GM23338 (cell line): ENCODE measurements around the gene RNF213. TPM values are rescaled to one million over a fixed set of nuclear protein-coding genes. Genes with fewer than 3 reads are reported as not detected.
"Not testable (repeated sequence)": the region's sequence is repeated elsewhere in the genome, so short reads cannot be mapped to it uniquely, and the experiment has no call there.

Experiments
- ATAC-seq: fragments of 200-7000 bp; cut with Tn5 transposase; 3 replicates; pipeline ENCODE4 v1.9.1; 2020
- DNase-seq: peaks from one replicate; pipeline ENCODE4 v3.0.0-alpha.2; 2015; ENCODE audit warnings: low spot score
- H2AFZ ChIP-seq: fragments of 200-600 bp; sonication (generic); 2 replicates; pipeline ENCODE4 v1.8.0; 2016; ENCODE audit warnings: antibody characterized with exemption, mild to moderate bottlenecking, moderate library complexity
- H3F3A ChIP-seq: fragments of 200-600 bp; sonication (generic); replicated peaks from 2 replicates; pipeline ENCODE4 v1.8.0; 2017; ENCODE audit warnings: antibody characterized with exemption, mixed run types, low read depth
- H3K27ac ChIP-seq: fragments of 200-600 bp; sonication (generic); 2 replicates; pipeline ENCODE4 v1.6.1; 2016; ENCODE audit warnings: low read depth
- H3K27me3 ChIP-seq: fragments of 200-600 bp; sonication (generic); 2 replicates; pipeline ENCODE4 v1.8.0; 2016; ENCODE audit warnings: mild to moderate bottlenecking, mixed run types, moderate library complexity; ENCODE audit not compliant: insufficient read depth
- H3K36me3 ChIP-seq: fragments of 200-600 bp; sonication (generic); 2 replicates; pipeline ENCODE4 v1.8.0; 2016; ENCODE audit warnings: mild to moderate bottlenecking; ENCODE audit not compliant: insufficient read depth
- H3K4me1 ChIP-seq: fragments of 200-600 bp; sonication (generic); 2 replicates; pipeline ENCODE4 v1.8.0; 2016; ENCODE audit warnings: mild to moderate bottlenecking, moderate library complexity; ENCODE audit not compliant: insufficient read depth
- H3K4me2 ChIP-seq: fragments of 200-600 bp; sonication (generic); 2 replicates; pipeline ENCODE4 v1.7.1; 2017; ENCODE audit warnings: mixed run types
- H3K4me3 ChIP-seq: fragments of 200-600 bp; sonication (generic); 2 replicates; pipeline ENCODE4 v1.6.1; 2016; ENCODE audit warnings: mixed run types
- H3K79me2 ChIP-seq: fragments of 200-600 bp; sonication (generic); replicated peaks from 2 replicates; pipeline ENCODE4 v1.8.0; 2017; ENCODE audit warnings: mild to moderate bottlenecking; ENCODE audit not compliant: insufficient read depth
- H3K9me2 ChIP-seq: fragments of 200-600 bp; sonication (generic); 2 replicates; pipeline ENCODE4 v1.8.0; 2017; ENCODE audit not compliant: insufficient read depth
- H4K20me1 ChIP-seq: fragments of 200-600 bp; sonication (generic); replicated peaks from 2 replicates; pipeline ENCODE4 v1.8.0; 2017; ENCODE audit warnings: mild to moderate bottlenecking; ENCODE audit not compliant: insufficient read depth
- H3K27ac Mint-ChIP-seq: 2 replicates; pipeline ENCODE4 v1.8.0; 2020; ENCODE audit warnings: inconsistent platforms, mild to moderate bottlenecking, moderate library complexity, mixed read lengths
- H3K27me3 Mint-ChIP-seq: 3 replicates; pipeline ENCODE4 v1.8.0; 2022; ENCODE audit warnings: low read depth, mild to moderate bottlenecking, moderate library complexity, mixed read lengths, inconsistent platforms; ENCODE audit not compliant: insufficient read depth, poor library complexity
- H3K36me3 Mint-ChIP-seq: 3 replicates; pipeline ENCODE4 v1.8.0; 2021; ENCODE audit warnings: low read depth, mild to moderate bottlenecking, inconsistent platforms, moderate library complexity, mixed read lengths
- H3K4me1 Mint-ChIP-seq: 3 replicates; pipeline ENCODE4 v1.8.0; 2020; ENCODE audit warnings: mild to moderate bottlenecking, inconsistent platforms, mixed read lengths
- H3K4me3 Mint-ChIP-seq: 3 replicates; pipeline ENCODE4 v1.8.0; 2021; ENCODE audit warnings: moderate library complexity, mild to moderate bottlenecking, inconsistent platforms, mixed read lengths
- H3K9me3 Mint-ChIP-seq: 3 replicates; pipeline ENCODE4 v1.8.0; 2020; ENCODE audit warnings: moderate library complexity, mild to moderate bottlenecking, inconsistent platforms, mixed read lengths
- CREB1 ChIP-seq: fragments of 250-450 bp; sonication (Bioruptor Pico); IDR thresholded peaks from 2 replicates; pipeline ENCODE4 v1.5.0; 2020; ENCODE audit warnings: low read depth, mild to moderate bottlenecking, moderate library complexity
- EZH2 ChIP-seq: fragments of 200-600 bp; sonication (generic); IDR thresholded peaks from one replicate; pipeline ENCODE4 v1.8.0; 2017; ENCODE audit warnings: antibody characterized with exemption, mild to moderate bottlenecking, low read depth; ENCODE audit not compliant: unreplicated experiment
- JUNB ChIP-seq: IDR thresholded peaks from one replicate; pipeline ENCODE4 v1.6.1; 2016; ENCODE audit warnings: antibody characterized with exemption; ENCODE audit not compliant: unreplicated experiment
- NANOG ChIP-seq: IDR thresholded peaks from 2 replicates; pipeline ENCODE4 v1.6.1; 2016; ENCODE audit warnings: antibody characterized with exemption, borderline replicate concordance
- POLR2AphosphoS5 ChIP-seq: IDR thresholded peaks from 2 replicates; pipeline ENCODE4 v1.6.1; 2016; ENCODE audit warnings: antibody characterized with exemption, low read depth
- STAT1 ChIP-seq: IDR thresholded peaks from one replicate; pipeline ENCODE4 v1.6.1; 2016; ENCODE audit warnings: antibody characterized with exemption; ENCODE audit not compliant: unreplicated experiment
- ZNF114 ChIP-seq: fragments of 250-450 bp; sonication (Bioruptor Pico); IDR thresholded peaks from 2 replicates; pipeline ENCODE4 v1.5.0; 2020; ENCODE audit warnings: mild to moderate bottlenecking, moderate library complexity
- ZNF462 ChIP-seq: fragments of 250-450 bp; sonication (Bioruptor Pico); IDR thresholded peaks from 2 replicates; pipeline ENCODE4 v1.5.0; 2020; ENCODE audit warnings: mild to moderate bottlenecking, moderate library complexity
- polyA plus RNA-seq: library from polyadenylated mRNA; unstranded; fragments of >200 nt; fragmentation: Nextera tagmentation; extraction: Ambion mirVana; gene quantifications from 2 replicates; pipeline ENCODE4 v1.2.1, GENCODE V29; 2016
- total RNA-seq: library from RNA; depleted of rRNA; stranded (reverse); fragments of >200 nt; shearing (Covaris generic); gene quantifications from 2 replicates; pipeline ENCODE4 v1.2.3, GENCODE V29; 2014

Gene RNF213
- total and polyA plus RNA-seq, 2 experiments from 2014 or later = 21.2 to 67.2 TPM

GRCh38 chr17:80243526-80244433 lies 16.9 kb upstream of the RNF213 start:
- Histone ChIP-seq H3K4me1 (no peaks in the 10 kb centered on the region), H3K27ac (no peak overlapping the region), H3K9me2 (no peaks in the 10 kb centered on the region), H3K4me3 (no peak overlapping the region), H3F3A (no peaks in the 10 kb centered on the region), H3K4me2 (no peak overlapping the region), H3K79me2 (no peaks in the 10 kb centered on the region), H3K27me3 (no peaks in the 10 kb centered on the region), H4K20me1 (peaks cover 3% of the 10 kb centered on the region; the same call in 1 of the 2 replicates), H3K36me3 (no peaks in the 10 kb centered on the region; the same call in 1 of the 2 replicates), H2AFZ (no peak overlapping the region)
- peaks cover 8% of the 10 kb centered on the region for H3K27me3 Mint-ChIP-seq
- ATAC-seq = no peak
- no peak for DNase-seq
- H3K36me3 Mint-ChIP-seq = peaks cover 24% of the 10 kb centered on the region; the same call in 2 of the 3 replicates
- H3K4me3 Mint-ChIP-seq = no peak overlapping the region
- TF ChIP-seq ZNF462 (CRISPR knock-in tag) = no peak
- no peak for TF ChIP-seq EZH2
- no peak for TF ChIP-seq NANOG
- no peak for TF ChIP-seq POLR2AphosphoS5
- TF ChIP-seq JUNB = no peak
- TF ChIP-seq STAT1 = no peak
- TF ChIP-seq CREB1 (CRISPR knock-in tag) = no peak
- TF ChIP-seq ZNF114 (CRISPR knock-in tag) = no peak
- H3K4me1 Mint-ChIP-seq = no peaks in the 10 kb centered on the region; the same call in 2 of the 3 replicates
- H3K9me3 Mint-ChIP-seq = no peaks in the 10 kb centered on the region
- no peak overlapping the region for H3K27ac Mint-ChIP-seq

- H3K27me3 ChIP-seq, H3K9me2 ChIP-seq, H3K27me3 Mint-ChIP-seq, H3K4me1 Mint-ChIP-seq, H4K20me1 ChIP-seq, H3K4me2 ChIP-seq, H3K9me3 Mint-ChIP-seq, H3K4me3 Mint-ChIP-seq, H3K27ac ChIP-seq, H3K79me2 ChIP-seq, H3K4me1 ChIP-seq, H2AFZ ChIP-seq, H3K36me3 ChIP-seq, H3K27ac Mint-ChIP-seq, H3K4me3 ChIP-seq, H3F3A ChIP-seq, ATAC-seq, DNase-seq: not testable (repeated sequence)
- H3K36me3 Mint-ChIP-seq = peaks cover 26% of the 10 kb centered on the region; the same call in 2 of the 3 replicates
These were observed 16.2 kb upstream of the RNF213 start for GRCh38 chr17:80244448-80244847.
